WTC11 (cell line): ENCODE results near the gene TXNDC15.

Experiments used
- CREB1 ChIP-seq: sonication (generic); formaldehyde crosslinking; IDR thresholded peaks from 2 replicates; pipeline ENCODE4 v1.8.0; 2023; ENCODE audit warnings: mild to moderate bottlenecking, missing genetic modification reagents
- CREM ChIP-seq: sonication (generic); formaldehyde crosslinking; IDR thresholded peaks from 2 replicates; pipeline ENCODE4 v1.8.1; 2022; ENCODE audit warnings: mild to moderate bottlenecking, missing genetic modification reagents, moderate library complexity
- FOXP1 ChIP-seq: sonication (generic); formaldehyde crosslinking; IDR thresholded peaks from 2 replicates; pipeline ENCODE4 v1.8.0; 2022; ENCODE audit warnings: missing genetic modification reagents, mild to moderate bottlenecking, moderate library complexity, borderline replicate concordance
- NR2C2 ChIP-seq: sonication (generic); formaldehyde crosslinking; IDR thresholded peaks from 2 replicates; pipeline ENCODE4 v1.8.0; 2022; ENCODE audit warnings: mild to moderate bottlenecking, missing genetic modification reagents
- ZBTB21 ChIP-seq: sonication (generic); formaldehyde crosslinking; IDR thresholded peaks from 2 replicates; pipeline ENCODE4 v1.8.1; 2023; ENCODE audit warnings: mild to moderate bottlenecking, missing genetic modification reagents, borderline replicate concordance
- ZNF121 ChIP-seq: sonication (generic); formaldehyde crosslinking; IDR thresholded peaks from 2 replicates; pipeline ENCODE4 v1.8.0; 2023; ENCODE audit warnings: missing genetic modification reagents
- TF ChIP-seq, protein P1 (sequence below): sonication (generic); formaldehyde crosslinking; IDR thresholded peaks from 2 replicates; pipeline ENCODE4 v1.8.1; 2023; ENCODE audit warnings: mild to moderate bottlenecking, missing genetic modification reagents
- TF ChIP-seq, protein P2 (sequence below): fragments of 200-600 bp; IDR thresholded peaks from 2 replicates; pipeline ENCODE4 v1.8.0; 2022; ENCODE audit warnings: antibody characterized with exemption
- TF ChIP-seq, protein P3 (sequence below): sonication (generic); formaldehyde crosslinking; IDR thresholded peaks from 2 replicates; pipeline ENCODE4 v1.8.0; 2022; ENCODE audit warnings: mild to moderate bottlenecking, missing genetic modification reagents
- TF ChIP-seq, protein P4 (sequence below): sonication (generic); formaldehyde crosslinking; IDR thresholded peaks from 2 replicates; pipeline ENCODE4 v1.8.1; 2022; ENCODE audit warnings: low read depth, missing genetic modification reagents, borderline replicate concordance
- TF ChIP-seq, protein P5 (sequence below): sonication (generic); formaldehyde crosslinking; IDR thresholded peaks from 2 replicates; pipeline ENCODE4 v1.8.1; 2023; ENCODE audit warnings: mild to moderate bottlenecking, missing genetic modification reagents, borderline replicate concordance
- TF ChIP-seq, protein P6 (sequence below): sonication (generic); formaldehyde crosslinking; IDR thresholded peaks from 2 replicates; pipeline ENCODE4 v1.8.0; 2022; ENCODE audit warnings: mild to moderate bottlenecking, missing genetic modification reagents
- TF ChIP-seq, protein P7 (sequence below): sonication (generic); formaldehyde crosslinking; IDR thresholded peaks from 2 replicates; pipeline ENCODE4 v1.8.1; 2022; ENCODE audit warnings: mild to moderate bottlenecking, moderate library complexity, missing genetic modification reagents
- TF ChIP-seq, protein P8 (sequence below): sonication (generic); formaldehyde crosslinking; conservative IDR thresholded peaks from 2 replicates; pipeline ENCODE4 v1.8.1; 2022; ENCODE audit warnings: mild to moderate bottlenecking, missing genetic modification reagents

DNA sequence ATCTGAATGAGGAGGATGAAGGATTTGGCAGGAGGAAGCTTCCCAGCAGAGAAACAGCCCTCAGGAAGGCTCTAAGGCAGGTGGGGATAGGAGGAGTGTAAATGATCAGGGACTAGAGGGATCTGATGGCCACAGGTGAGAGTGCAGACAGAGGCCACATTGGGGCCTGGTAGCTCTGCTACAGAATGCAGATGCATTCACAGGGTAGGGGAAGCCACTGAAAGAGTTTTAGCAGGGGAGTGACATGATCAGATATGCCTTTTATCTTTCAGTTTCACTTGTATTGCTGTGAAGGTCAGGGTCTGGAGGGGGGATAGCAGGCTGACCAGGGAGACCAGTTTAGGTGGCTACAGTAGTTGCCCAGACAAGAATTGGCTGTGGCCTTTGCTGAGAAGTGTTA is 3.0 kb downstream of the TXNDC15 start:
- TF ChIP-seq, protein P1, sequence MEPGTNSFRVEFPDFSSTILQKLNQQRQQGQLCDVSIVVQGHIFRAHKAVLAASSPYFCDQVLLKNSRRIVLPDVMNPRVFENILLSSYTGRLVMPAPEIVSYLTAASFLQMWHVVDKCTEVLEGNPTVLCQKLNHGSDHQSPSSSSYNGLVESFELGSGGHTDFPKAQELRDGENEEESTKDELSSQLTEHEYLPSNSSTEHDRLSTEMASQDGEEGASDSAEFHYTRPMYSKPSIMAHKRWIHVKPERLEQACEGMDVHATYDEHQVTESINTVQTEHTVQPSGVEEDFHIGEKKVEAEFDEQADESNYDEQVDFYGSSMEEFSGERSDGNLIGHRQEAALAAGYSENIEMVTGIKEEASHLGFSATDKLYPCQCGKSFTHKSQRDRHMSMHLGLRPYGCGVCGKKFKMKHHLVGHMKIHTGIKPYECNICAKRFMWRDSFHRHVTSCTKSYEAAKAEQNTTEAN: no peak
- TF ChIP-seq, protein P2, sequence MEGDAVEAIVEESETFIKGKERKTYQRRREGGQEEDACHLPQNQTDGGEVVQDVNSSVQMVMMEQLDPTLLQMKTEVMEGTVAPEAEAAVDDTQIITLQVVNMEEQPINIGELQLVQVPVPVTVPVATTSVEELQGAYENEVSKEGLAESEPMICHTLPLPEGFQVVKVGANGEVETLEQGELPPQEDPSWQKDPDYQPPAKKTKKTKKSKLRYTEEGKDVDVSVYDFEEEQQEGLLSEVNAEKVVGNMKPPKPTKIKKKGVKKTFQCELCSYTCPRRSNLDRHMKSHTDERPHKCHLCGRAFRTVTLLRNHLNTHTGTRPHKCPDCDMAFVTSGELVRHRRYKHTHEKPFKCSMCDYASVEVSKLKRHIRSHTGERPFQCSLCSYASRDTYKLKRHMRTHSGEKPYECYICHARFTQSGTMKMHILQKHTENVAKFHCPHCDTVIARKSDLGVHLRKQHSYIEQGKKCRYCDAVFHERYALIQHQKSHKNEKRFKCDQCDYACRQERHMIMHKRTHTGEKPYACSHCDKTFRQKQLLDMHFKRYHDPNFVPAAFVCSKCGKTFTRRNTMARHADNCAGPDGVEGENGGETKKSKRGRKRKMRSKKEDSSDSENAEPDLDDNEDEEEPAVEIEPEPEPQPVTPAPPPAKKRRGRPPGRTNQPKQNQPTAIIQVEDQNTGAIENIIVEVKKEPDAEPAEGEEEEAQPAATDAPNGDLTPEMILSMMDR: no peak
- TF ChIP-seq, protein P3, sequence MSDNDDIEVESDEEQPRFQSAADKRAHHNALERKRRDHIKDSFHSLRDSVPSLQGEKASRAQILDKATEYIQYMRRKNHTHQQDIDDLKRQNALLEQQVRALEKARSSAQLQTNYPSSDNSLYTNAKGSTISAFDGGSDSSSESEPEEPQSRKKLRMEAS: no peak
- no peak for TF ChIP-seq CREB1 (CRISPR knock-in tag)
- TF ChIP-seq, protein P4, sequence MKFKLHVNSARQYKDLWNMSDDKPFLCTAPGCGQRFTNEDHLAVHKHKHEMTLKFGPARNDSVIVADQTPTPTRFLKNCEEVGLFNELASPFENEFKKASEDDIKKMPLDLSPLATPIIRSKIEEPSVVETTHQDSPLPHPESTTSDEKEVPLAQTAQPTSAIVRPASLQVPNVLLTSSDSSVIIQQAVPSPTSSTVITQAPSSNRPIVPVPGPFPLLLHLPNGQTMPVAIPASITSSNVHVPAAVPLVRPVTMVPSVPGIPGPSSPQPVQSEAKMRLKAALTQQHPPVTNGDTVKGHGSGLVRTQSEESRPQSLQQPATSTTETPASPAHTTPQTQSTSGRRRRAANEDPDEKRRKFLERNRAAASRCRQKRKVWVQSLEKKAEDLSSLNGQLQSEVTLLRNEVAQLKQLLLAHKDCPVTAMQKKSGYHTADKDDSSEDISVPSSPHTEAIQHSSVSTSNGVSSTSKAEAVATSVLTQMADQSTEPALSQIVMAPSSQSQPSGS (CRISPR knock-in tag): no peak
- TF ChIP-seq FOXP1 (CRISPR knock-in tag): no peak
- no peak for TF ChIP-seq NR2C2
- TF ChIP-seq ZBTB21 (CRISPR knock-in tag): no peak
- TF ChIP-seq, protein P5, sequence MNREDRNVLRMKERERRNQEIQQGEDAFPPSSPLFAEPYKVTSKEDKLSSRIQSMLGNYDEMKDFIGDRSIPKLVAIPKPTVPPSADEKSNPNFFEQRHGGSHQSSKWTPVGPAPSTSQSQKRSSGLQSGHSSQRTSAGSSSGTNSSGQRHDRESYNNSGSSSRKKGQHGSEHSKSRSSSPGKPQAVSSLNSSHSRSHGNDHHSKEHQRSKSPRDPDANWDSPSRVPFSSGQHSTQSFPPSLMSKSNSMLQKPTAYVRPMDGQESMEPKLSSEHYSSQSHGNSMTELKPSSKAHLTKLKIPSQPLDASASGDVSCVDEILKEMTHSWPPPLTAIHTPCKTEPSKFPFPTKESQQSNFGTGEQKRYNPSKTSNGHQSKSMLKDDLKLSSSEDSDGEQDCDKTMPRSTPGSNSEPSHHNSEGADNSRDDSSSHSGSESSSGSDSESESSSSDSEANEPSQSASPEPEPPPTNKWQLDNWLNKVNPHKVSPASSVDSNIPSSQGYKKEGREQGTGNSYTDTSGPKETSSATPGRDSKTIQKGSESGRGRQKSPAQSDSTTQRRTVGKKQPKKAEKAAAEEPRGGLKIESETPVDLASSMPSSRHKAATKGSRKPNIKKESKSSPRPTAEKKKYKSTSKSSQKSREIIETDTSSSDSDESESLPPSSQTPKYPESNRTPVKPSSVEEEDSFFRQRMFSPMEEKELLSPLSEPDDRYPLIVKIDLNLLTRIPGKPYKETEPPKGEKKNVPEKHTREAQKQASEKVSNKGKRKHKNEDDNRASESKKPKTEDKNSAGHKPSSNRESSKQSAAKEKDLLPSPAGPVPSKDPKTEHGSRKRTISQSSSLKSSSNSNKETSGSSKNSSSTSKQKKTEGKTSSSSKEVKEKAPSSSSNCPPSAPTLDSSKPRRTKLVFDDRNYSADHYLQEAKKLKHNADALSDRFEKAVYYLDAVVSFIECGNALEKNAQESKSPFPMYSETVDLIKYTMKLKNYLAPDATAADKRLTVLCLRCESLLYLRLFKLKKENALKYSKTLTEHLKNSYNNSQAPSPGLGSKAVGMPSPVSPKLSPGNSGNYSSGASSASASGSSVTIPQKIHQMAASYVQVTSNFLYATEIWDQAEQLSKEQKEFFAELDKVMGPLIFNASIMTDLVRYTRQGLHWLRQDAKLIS (CRISPR knock-in tag): no peak
- TF ChIP-seq, protein P6, sequence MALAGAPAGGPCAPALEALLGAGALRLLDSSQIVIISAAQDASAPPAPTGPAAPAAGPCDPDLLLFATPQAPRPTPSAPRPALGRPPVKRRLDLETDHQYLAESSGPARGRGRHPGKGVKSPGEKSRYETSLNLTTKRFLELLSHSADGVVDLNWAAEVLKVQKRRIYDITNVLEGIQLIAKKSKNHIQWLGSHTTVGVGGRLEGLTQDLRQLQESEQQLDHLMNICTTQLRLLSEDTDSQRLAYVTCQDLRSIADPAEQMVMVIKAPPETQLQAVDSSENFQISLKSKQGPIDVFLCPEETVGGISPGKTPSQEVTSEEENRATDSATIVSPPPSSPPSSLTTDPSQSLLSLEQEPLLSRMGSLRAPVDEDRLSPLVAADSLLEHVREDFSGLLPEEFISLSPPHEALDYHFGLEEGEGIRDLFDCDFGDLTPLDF (CRISPR knock-in tag): no peak
- no peak for TF ChIP-seq ZNF121
- TF ChIP-seq, protein P7, sequence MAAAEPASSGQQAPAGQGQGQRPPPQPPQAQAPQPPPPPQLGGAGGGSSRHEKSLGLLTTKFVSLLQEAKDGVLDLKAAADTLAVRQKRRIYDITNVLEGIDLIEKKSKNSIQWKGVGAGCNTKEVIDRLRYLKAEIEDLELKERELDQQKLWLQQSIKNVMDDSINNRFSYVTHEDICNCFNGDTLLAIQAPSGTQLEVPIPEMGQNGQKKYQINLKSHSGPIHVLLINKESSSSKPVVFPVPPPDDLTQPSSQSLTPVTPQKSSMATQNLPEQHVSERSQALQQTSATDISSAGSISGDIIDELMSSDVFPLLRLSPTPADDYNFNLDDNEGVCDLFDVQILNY (CRISPR knock-in tag): no peak
- TF ChIP-seq, protein P8, sequence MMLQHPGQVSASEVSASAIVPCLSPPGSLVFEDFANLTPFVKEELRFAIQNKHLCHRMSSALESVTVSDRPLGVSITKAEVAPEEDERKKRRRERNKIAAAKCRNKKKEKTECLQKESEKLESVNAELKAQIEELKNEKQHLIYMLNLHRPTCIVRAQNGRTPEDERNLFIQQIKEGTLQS (CRISPR knock-in tag): no peak
- TF ChIP-seq CREM: no peak
